H1 (cell line): ENCODE results near the gene MYOZ2. TPM values are rescaled to one million over a fixed set of nuclear protein-coding genes. Genes with fewer than 3 reads are reported as not detected.

Experiments used
- CTCF ChIA-PET: fragments of 300-600 bp; sonication (Branson Sonifier 250); formaldehyde crosslinking; loops from one replicate; lab custom pipeline; 2021; ENCODE audit not compliant: partially characterized antibody; lab: Charles Lee
- POLR2A ChIA-PET: fragments of 300-600 bp; sonication (Branson Sonifier 250); formaldehyde crosslinking; loops from one replicate; lab custom pipeline; 2021; ENCODE audit warnings: inconsistent platforms; ENCODE audit not compliant: partially characterized antibody; lab: Charles Lee
- DNase-seq, 2 experiments: peaks; one replicate each; pipeline versions ENCODE4 v3.0.0 to v3.0.0-alpha.2; 2010 to 2022; ENCODE audit warnings: low spot score in 2 of 2, low read depth in 1 of 2, mixed read lengths in 1 of 2
- FAIRE-seq: peaks from 2 replicates; lab custom pipeline; 2011; peaks lifted over from hg19 to GRCh38; lab: Jason Lieb, UNC
- H2AFZ ChIP-seq: 2 replicates; pipeline ENCODE4 v1.8.1; 2012; ENCODE audit warnings: low read length, inconsistent platforms
- H2AK5ac ChIP-seq: 2 replicates; pipeline ENCODE4 v1.6.1; 2013; ENCODE audit warnings: low read depth, low read length
- H2BK120ac ChIP-seq: replicated peaks from 2 replicates; pipeline ENCODE3; 2013; ENCODE audit warnings: low read depth, low read length, inconsistent platforms
- H2BK12ac ChIP-seq: 2 replicates; pipeline ENCODE4 v1.6.1; 2013; ENCODE audit warnings: low read depth, low read length
- H2BK15ac ChIP-seq: 2 replicates; pipeline ENCODE4 v1.6.1; 2013; ENCODE audit warnings: low read length
- H2BK20ac ChIP-seq: 2 replicates; pipeline ENCODE4 v1.6.1; 2013; ENCODE audit warnings: low read length
- H2BK5ac ChIP-seq: 2 replicates; pipeline ENCODE4 v1.6.1; 2013; ENCODE audit warnings: low read depth, low read length
- H3K14ac ChIP-seq: 2 replicates; pipeline ENCODE4 v1.6.1; 2013; ENCODE audit warnings: inconsistent platforms; ENCODE audit not compliant: insufficient read length
- H3K18ac ChIP-seq: 2 replicates; pipeline ENCODE4 v1.6.1; 2013; ENCODE audit warnings: low read length; ENCODE audit errors: extremely low read depth
- H3K23ac ChIP-seq: 2 replicates; pipeline ENCODE4 v1.6.1; 2013; ENCODE audit warnings: inconsistent platforms; ENCODE audit not compliant: insufficient read length
- H3K23me2 ChIP-seq: 2 replicates; pipeline ENCODE4 v1.6.1; 2013; ENCODE audit warnings: low read depth, low read length
- H3K27ac ChIP-seq: 2 replicates; pipeline ENCODE4 v1.6.1; 2011; ENCODE audit warnings: low read depth, low read length, inconsistent platforms
- H3K27me3 ChIP-seq, 4 experiments: replicated peaks in 1 of 4; 1 replicate in 1 of 4; 2 replicates in 3 of 4; pipeline versions ENCODE4 v1.6.1 to v1.8.1; 2011 to 2013; ENCODE audit warnings: low read length in 3 of 4, mild to moderate bottlenecking in 3 of 4, inconsistent platforms in 2 of 4, mixed read lengths in 2 of 4, moderate library complexity in 1 of 4; ENCODE audit not compliant: control insufficient read depth in 3 of 4, insufficient read depth in 3 of 4; ENCODE audit errors: extremely low read depth in 1 of 4
- H3K36me3 ChIP-seq, 4 experiments: 2 replicates each; pipeline versions ENCODE4 v1.6.1 to v1.8.1; 2011 to 2013; ENCODE audit warnings: mild to moderate bottlenecking in 4 of 4, low read length in 3 of 4, moderate library complexity in 2 of 4, control low read depth in 1 of 4, inconsistent platforms in 1 of 4; ENCODE audit not compliant: insufficient read depth in 4 of 4, control insufficient read depth in 2 of 4
- H3K4ac ChIP-seq: replicated peaks from 2 replicates; pipeline ENCODE3; 2013; ENCODE audit warnings: low read length, low read depth, mixed read lengths, inconsistent platforms; ENCODE audit not compliant: insufficient read length
- H3K4me1 ChIP-seq, 4 experiments: replicated peaks in 1 of 4; 1 replicate in 1 of 4; 2 replicates in 3 of 4; pipeline versions ENCODE4 v1.6.1 to v1.8.1; 2011 to 2013; ENCODE audit warnings: low read length in 3 of 4, inconsistent platforms in 2 of 4, mixed read lengths in 1 of 4; ENCODE audit not compliant: insufficient read depth in 4 of 4, control insufficient read depth in 3 of 4
- H3K4me2 ChIP-seq, 2 experiments: 2 replicates each; pipeline versions ENCODE4 v1.6.1 to v1.8.1; 2011 to 2013; ENCODE audit warnings: low read depth in 2 of 2, low read length in 2 of 2, control low read depth in 1 of 2, inconsistent platforms in 1 of 2, mild to moderate bottlenecking in 1 of 2; ENCODE audit not compliant: insufficient read depth in 1 of 2
- H3K4me3 ChIP-seq, 4 experiments: fragments of 200-600, 300-600 bp in 1 of 4; sonication (generic), shearing (Covaris generic), sonication (Bioruptor Twin) in 1 of 4; 2 replicates each; pipeline versions ENCODE4 v1.5.1 to v1.8.1; 2011 to 2016; ENCODE audit warnings: low read length in 4 of 4, low read depth in 3 of 4, control low read depth in 2 of 4, inconsistent platforms in 2 of 4, mild to moderate bottlenecking in 2 of 4, mixed read lengths in 1 of 4, moderate library complexity in 1 of 4; ENCODE audit not compliant: insufficient read depth in 2 of 4; ENCODE audit errors: extremely low read depth in 1 of 4
- H3K56ac ChIP-seq: replicated peaks from 2 replicates; pipeline ENCODE3; 2013; ENCODE audit warnings: low read depth, mild to moderate bottlenecking, mixed read lengths, low read length, inconsistent platforms; ENCODE audit not compliant: insufficient read length
- H3K79me1 ChIP-seq: 2 replicates; pipeline ENCODE4 v1.6.1; 2013; ENCODE audit warnings: low read depth, low read length, control low read depth
- H3K79me2 ChIP-seq, 2 experiments: 2 replicates each; pipeline versions ENCODE4 v1.6.1 to v1.8.1; 2012 to 2013; ENCODE audit warnings: low read length in 2 of 2, mild to moderate bottlenecking in 2 of 2, inconsistent platforms in 1 of 2; ENCODE audit not compliant: insufficient read depth in 2 of 2, control insufficient read depth in 1 of 2
- H3K9ac ChIP-seq, 4 experiments: replicated peaks in 1 of 4; 1 replicate in 1 of 4; 2 replicates in 3 of 4; pipeline versions ENCODE4 v1.6.1 to v1.8.1; 2011 to 2013; ENCODE audit warnings: low read depth in 3 of 4, low read length in 3 of 4, control low read depth in 2 of 4, mild to moderate bottlenecking in 2 of 4, moderate library complexity in 2 of 4, inconsistent platforms in 1 of 4; ENCODE audit errors: extremely low read depth in 1 of 4
- H3K9me3 ChIP-seq, 2 experiments: 2 replicates each; pipeline versions ENCODE4 v1.6.1 to v1.8.1; 2012 to 2013; ENCODE audit warnings: mild to moderate bottlenecking in 2 of 2, moderate library complexity in 2 of 2, control low read depth in 1 of 2, inconsistent platforms in 1 of 2, low read depth in 1 of 2, low read length in 1 of 2, mixed read lengths in 1 of 2; ENCODE audit not compliant: insufficient read depth in 2 of 2
- H4K20me1 ChIP-seq, 2 experiments: replicated peaks in 1 of 2; 2 replicates each; pipeline versions ENCODE3 to v1.8.1; 2011 to 2013; ENCODE audit warnings: inconsistent platforms in 2 of 2, low read length in 2 of 2, mild to moderate bottlenecking in 1 of 2; ENCODE audit not compliant: insufficient read depth in 2 of 2, control insufficient read depth in 1 of 2
- H4K5ac ChIP-seq: 2 replicates; pipeline ENCODE4 v1.6.1; 2013; ENCODE audit warnings: low read length, low read depth, mixed read lengths, inconsistent platforms; ENCODE audit not compliant: insufficient read length
- H4K8ac ChIP-seq: 2 replicates; pipeline ENCODE4 v1.8.0; 2013; ENCODE audit warnings: mild to moderate bottlenecking, moderate library complexity, low read length, inconsistent platforms; ENCODE audit not compliant: insufficient read depth; ENCODE audit errors: extremely low read depth
- H4K91ac ChIP-seq: replicated peaks from 2 replicates; pipeline ENCODE3; 2013; ENCODE audit warnings: low read length, mixed read lengths, inconsistent platforms; ENCODE audit not compliant: insufficient read length
- CBX8 ChIP-seq: fragments of 300-800, 300-1000 bp; sonication (generic); IDR thresholded peaks from 2 replicates; pipeline ENCODE4 v1.7.1; 2016; ENCODE audit warnings: low read depth, low read length, borderline replicate concordance
- CHD1 ChIP-seq: IDR thresholded peaks from 2 replicates; pipeline ENCODE4 v1.6.1; 2012; ENCODE audit warnings: low read depth, low read length, improper control_type of control experiment
- CREB1 ChIP-seq: IDR thresholded peaks from 2 replicates; pipeline ENCODE4 v1.6.1; 2012; ENCODE audit warnings: inconsistent platforms
- EGR1 ChIP-seq: IDR thresholded peaks from 2 replicates; pipeline ENCODE4 v1.6.1; 2011; ENCODE audit warnings: low read depth, low read length, borderline replicate concordance
- EZH2 ChIP-seq: fragments of 200-600 bp; sonication (generic); IDR thresholded peaks from 2 replicates; pipeline ENCODE4 v1.7.1; 2012; ENCODE audit warnings: low read depth, mild to moderate bottlenecking, moderate library complexity, low read length, inconsistent platforms; ENCODE audit not compliant: severe bottlenecking
- GTF2F1 ChIP-seq: IDR thresholded peaks from 2 replicates; pipeline ENCODE4 v1.6.1; 2012; ENCODE audit warnings: low read depth, low read length, improper control_type of control experiment, borderline replicate concordance
- JUN ChIP-seq: IDR thresholded peaks from 2 replicates; pipeline ENCODE4 v1.6.1; 2011; ENCODE audit warnings: low read depth, mild to moderate bottlenecking, improper control_type of control experiment, low read length
- KDM5A ChIP-seq: fragments of 200-600 bp; IDR thresholded peaks from 2 replicates; pipeline ENCODE4 v1.7.1; 2012; ENCODE audit warnings: mild to moderate bottlenecking, low read length, inconsistent platforms, mixed read lengths
- POLR2A ChIP-seq, 2 experiments: IDR thresholded peaks; 1 replicate in 1 of 2; 2 replicates in 1 of 2; pipeline ENCODE4 v1.6.1; 2011; ENCODE audit warnings: low read depth in 2 of 2, low read length in 2 of 2, mild to moderate bottlenecking in 2 of 2; ENCODE audit errors: control extremely low read depth in 1 of 2
- RAD21 ChIP-seq, 2 experiments: IDR thresholded peaks in 1 of 2; conservative IDR thresholded peaks in 1 of 2; 2 replicates each; pipeline ENCODE4 v1.6.1; 2011; ENCODE audit warnings: low read depth in 2 of 2, low read length in 2 of 2, improper control_type of control experiment in 1 of 2, inconsistent platforms in 1 of 2, mild to moderate bottlenecking in 1 of 2, moderate library complexity in 1 of 2
- RBBP5 ChIP-seq: IDR thresholded peaks from 2 replicates; pipeline ENCODE4 v1.7.1; 2012; ENCODE audit warnings: low read depth, mild to moderate bottlenecking, inconsistent platforms, low read length, moderate library complexity, borderline replicate concordance
- RNF2 ChIP-seq: fragments of 200-900, 300-1000 bp; sonication (generic); IDR thresholded peaks from 2 replicates; pipeline ENCODE4 v1.7.1; 2016; ENCODE audit warnings: borderline replicate concordance, low read depth, mild to moderate bottlenecking, antibody characterized with exemption, low read length; ENCODE audit not compliant: poor library complexity, severe bottlenecking; ENCODE audit errors: missing control alignments
- SAP30 ChIP-seq: fragments of 300-600 bp; sonication (generic); IDR thresholded peaks from 2 replicates; pipeline ENCODE4 v1.7.1; 2012; ENCODE audit warnings: low read length, moderate library complexity, mild to moderate bottlenecking, inconsistent platforms; ENCODE audit not compliant: insufficient read depth, insufficient replicate concordance
- WGBS, 2 experiments: shearing (Covaris generic) in 1 of 2; methylation state at CpG; one replicate each; pipeline versions ENCODE4 v1.1.6 to v1.1.7; 2013 to 2015; ENCODE audit warnings: low lambda C conversion rate in 2 of 2, mixed read lengths in 2 of 2, inconsistent platforms in 1 of 2, low coverage in 1 of 2, missing lambda C conversion rate in 1 of 2; ENCODE audit not compliant: insufficient replicate concordance in 2 of 2, insufficient coverage in 1 of 2, insufficient read length in 1 of 2; ENCODE audit errors: extremely low coverage in 1 of 2, missing lambda C conversion rate in 1 of 2; 5-methylcytosine and 5-hydroxymethylcytosine counted together
- polyA plus RNA-seq, 7 experiments: library from polyadenylated mRNA; depleted of rRNA in 3 of 7; stranded (reverse) in 5 of 7; unstranded in 2 of 7; fragments of >200 nt in 5 of 7; fragments of 200-250 nt in 2 of 7; gene quantifications; 1 replicate in 5 of 7; 2 replicates in 1 of 7; 4 replicates in 1 of 7; pipeline versions ENCODE4 v1.2.1 to v1.2.3, GENCODE V29; 2011 to 2013; ENCODE audit warnings: missing spikeins in 2 of 7, mixed read lengths in 2 of 7
- total RNA-seq: library from RNA; stranded (reverse); fragmentation: NEBNext Ultra II Directional; extraction: Animal tissue kit (Norgen Biotek cat#: 25700); gene quantifications from 2 replicates; pipeline ENCODE4 v1.2.1, GENCODE V29; 2021
- TF ChIP-seq, protein P1 (sequence below): IDR thresholded peaks from 2 replicates; pipeline ENCODE4 v1.6.1; 2012; ENCODE audit warnings: inconsistent platforms

MYOZ2 gene
- total and polyA plus RNA-seq, 2 of the 8 experiments (the other 6 are each of a cell fraction or from before 2014, with no cell fraction given): not detected

DNA sequence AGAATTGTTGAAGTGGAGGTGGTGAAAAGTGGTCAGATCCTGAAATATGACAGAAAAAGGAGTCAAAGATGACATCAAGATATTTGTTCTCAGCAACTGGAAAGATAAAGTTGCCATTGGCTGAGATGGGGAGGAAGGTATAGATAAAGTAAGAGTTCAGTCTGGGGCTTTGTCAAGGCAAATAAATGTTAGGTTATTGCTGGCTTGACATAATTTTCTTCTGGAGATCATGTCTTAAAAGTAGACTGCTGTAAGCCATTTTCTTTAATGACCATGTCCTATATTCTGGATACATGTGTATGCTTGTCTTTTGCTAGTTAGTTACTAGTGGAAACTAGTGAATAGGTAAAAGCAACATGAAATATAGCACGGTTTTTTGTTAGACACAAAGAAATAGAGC lies 82.5 kb downstream of the MYOZ2 start:
- H3K27me3 ChIP-seq: no peaks in the 10 kb centered on the region
- H2AFZ ChIP-seq: no peak overlapping the region
- H3K79me2 ChIP-seq: peaks cover 0 to 27% of the 10 kb centered on the region in 2 experiments; a peak in 2 of 4 replicates
- no peak overlapping the region for H4K5ac ChIP-seq
- H3K9ac ChIP-seq: no peak overlapping the region
- H2BK120ac ChIP-seq: no peak overlapping the region
- H3K79me1 ChIP-seq: no peaks in the 10 kb centered on the region
- FAIRE-seq (no peak), DNase-seq (no peak)
- H2AK5ac ChIP-seq: no peak overlapping the region
- H3K23me2 ChIP-seq: peaks cover 3% of the 10 kb centered on the region; the same call in 1 of the 2 replicates
- ChIA-PET POLR2A (no interaction called here), CTCF (no interaction called here)
- no peak overlapping the region for H3K56ac ChIP-seq
- H3K4me1 ChIP-seq: no peaks in the 10 kb centered on the region
- H3K9me3 ChIP-seq: no peaks in the 10 kb centered on the region
- no peak overlapping the region for H3K4me3 ChIP-seq
- H4K91ac ChIP-seq: no peak overlapping the region
- 87% methylated on average over 1 of the region's 1 CpG; no CpG with 5 or more reads in 1 of the 2 experiments for WGBS, 2 experiments
- no peak overlapping the region for H3K18ac ChIP-seq
- no peak overlapping the region for H3K23ac ChIP-seq
- no peak overlapping the region for H3K4me2 ChIP-seq
- no peak overlapping the region for H2BK20ac ChIP-seq
- H3K4ac ChIP-seq: no peak overlapping the region
- no peak overlapping the region for H4K8ac ChIP-seq
- H3K14ac ChIP-seq: no peak overlapping the region
- no peak overlapping the region for H2BK12ac ChIP-seq
- peaks cover 0 to 11% (median 0%) of the 10 kb centered on the region in 4 experiments; a peak in 2 of 8 replicates for H3K36me3 ChIP-seq
- no peak overlapping the region for H3K27ac ChIP-seq
- H2BK15ac ChIP-seq: no peak overlapping the region
- no peaks in the 10 kb centered on the region for H4K20me1 ChIP-seq
- H2BK5ac ChIP-seq: no peak overlapping the region
- TF ChIP-seq EGR1 (no peak), KDM5A (no peak), JUN (no peak), GTF2F1 (no peak), EZH2 (no peak), CBX8 (no peak), RNF2 (no peak), POLR2A (IDR thresholded peaks at IDR 0.05; ENCODE audit: control extremely low read depth in 1 of 2, low read depth in 2 of 2, low read length in 2 of 2) (no peak), SAP30 (no peak), RAD21 (IDR thresholded peaks at IDR 0.05 in 1 of 2, conservative IDR thresholded peaks at IDR 0.05 in 1 of 2; ENCODE audit: low read depth in 2 of 2, low read length in 2 of 2) (no peak), CREB1 (no peak), RBBP5 (no peak), CHD1 (no peak)
- TF ChIP-seq, protein P1, sequence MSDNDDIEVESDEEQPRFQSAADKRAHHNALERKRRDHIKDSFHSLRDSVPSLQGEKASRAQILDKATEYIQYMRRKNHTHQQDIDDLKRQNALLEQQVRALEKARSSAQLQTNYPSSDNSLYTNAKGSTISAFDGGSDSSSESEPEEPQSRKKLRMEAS: no peak
